Stimulated activated CD8-positive, alpha-beta memory T cell treated with anti-CD3 and anti-CD28 coated beads, Interleukin-4, amount 100 ng/mL, for 24 hours (primary cell): ENCODE results near the gene NTMT1.
"Not testable (repeated sequence)": the region's sequence is repeated elsewhere in the genome, so short reads cannot be mapped to it uniquely, and the experiment has no call there.

Experiments used
- DNase-seq: peaks from one replicate; pipeline ENCODE4 v3.0.0-alpha.2; 2020; ENCODE audit warnings: low read depth

Gene NTMT1

GRCh38 chr9:129654554-129655040 is 28.6 kb downstream of the NTMT1 start:
- no peak for DNase-seq

- DNase-seq: no peak
Observed at GRCh38 chr9:129655154-129655553, 29.2 kb downstream of the NTMT1 start.

- no peak for DNase-seq
Observed at GRCh38 chr9:129655696-129656095, 29.7 kb downstream of the NTMT1 start.

GRCh38 chr9:129656795-129657390 is 30.9 kb downstream of the NTMT1 start:
- no peak for DNase-seq

- no peak for DNase-seq
Observed at GRCh38 chr9:129661029-129661428, 35.1 kb downstream of the NTMT1 start.

- not testable (repeated sequence) for DNase-seq
Observed at GRCh38 chr9:129662239-129662638, 36.3 kb downstream of the NTMT1 start.

GRCh38 chr9:129664746-129665388 is 38.9 kb downstream of the NTMT1 start:
- DNase-seq: no peak

- DNase-seq: no peak
Observed at GRCh38 chr9:129665389-129665775, 39.4 kb downstream of the NTMT1 start, which contains the start of gene PRRX2. Gene PRRX2, plus strand, starts transcription at chr9:129665647. Its CDS starts 221 bp downstream, at chr9:129665868.

GRCh38 chr9:129665814-129666520 is 40.0 kb downstream of the NTMT1 start:
- DNase-seq: no peak

- no peak for DNase-seq
Observed at GRCh38 chr9:129666575-129666974, 40.6 kb downstream of the NTMT1 start.

GRCh38 chr9:129667378-129667777 is 41.4 kb downstream of the NTMT1 start:
- DNase-seq: no peak

- no peak for DNase-seq
Observed at GRCh38 chr9:129667850-129668249, 41.9 kb downstream of the NTMT1 start.

GRCh38 chr9:129669141-129669718 is 43.3 kb downstream of the NTMT1 start:
- DNase-seq: no peak

GRCh38 chr9:129669946-129670345 is 44.0 kb downstream of the NTMT1 start:
- no peak for DNase-seq

- DNase-seq: no peak
Observed at GRCh38 chr9:129671065-129671464, 45.1 kb downstream of the NTMT1 start.

GRCh38 chr9:129671519-129671918 is 45.6 kb downstream of the NTMT1 start:
- no peak for DNase-seq

- DNase-seq: no peak
Observed at GRCh38 chr9:129672702-129673101, 46.7 kb downstream of the NTMT1 start.

GRCh38 chr9:129673602-129674001 is 47.6 kb downstream of the NTMT1 start:
- no peak for DNase-seq

GRCh38 chr9:129674229-129674628 is 48.3 kb downstream of the NTMT1 start:
- no peak for DNase-seq

GRCh38 chr9:129675620-129676019 is 49.7 kb downstream of the NTMT1 start:
- DNase-seq: no peak

GRCh38 chr9:129676287-129676686 is 50.3 kb downstream of the NTMT1 start:
- DNase-seq: no peak

- no peak for DNase-seq
Observed at GRCh38 chr9:129676975-129677374, 51.0 kb downstream of the NTMT1 start.

- DNase-seq: no peak
Observed at GRCh38 chr9:129677456-129677855, 51.5 kb downstream of the NTMT1 start.
